ENCODE results near the gene DHX29. TPM values are rescaled to one million over a fixed set of nuclear protein-coding genes. Genes with fewer than 3 reads are reported as not detected.
"Not testable (repeated sequence)": the region's sequence is repeated elsewhere in the genome, so short reads cannot be mapped to it uniquely, and the experiment has no call there.

DHX29 gene
- polyA plus RNA-seq, 3 donors: 42.0 to 48.9 (median 48.6) TPM

GRCh38 chr5:55318237-55318636 lies 10.7 kb upstream of the DHX29 start:
- not testable (repeated sequence) for DNase-seq (ENCODE audit: low read depth in 3 of 3, low spot score in 2 of 3)

GRCh38 chr5:55316837-55317236 lies 9.3 kb upstream of the DHX29 start:
- DNase-seq (ENCODE audit: low read depth in 3 of 3, low spot score in 2 of 3): no peak

- DNase-seq (ENCODE audit: low read depth in 3 of 3, low spot score in 2 of 3): no peak
These were observed 8.8 kb upstream of the DHX29 start for GRCh38 chr5:55316289-55316688.

GRCh38 chr5:55313870-55314617 lies 6.5 kb upstream of the DHX29 start:
- DNase-seq (ENCODE audit: low read depth in 3 of 3, low spot score in 2 of 3): no peak

- peak in 1 of 3 donors; percentile 66 for DNase-seq (ENCODE audit: low read depth in 3 of 3, low spot score in 2 of 3)
These were observed 851 bp upstream of the DHX29 start for GRCh38 chr5:55308254-55308836.

GRCh38 chr5:55306641-55307382 lies 682 bp downstream of the DHX29 start:
- peak in 1 of 3 donors; percentile 9 for DNase-seq (ENCODE audit: low read depth in 3 of 3, low spot score in 2 of 3)

GRCh38 chr5:55305345-55305744 lies 2.1 kb downstream of the DHX29 start:
- DNase-seq (ENCODE audit: low read depth in 3 of 3, low spot score in 2 of 3): no peak

GRCh38 chr5:55304584-55304983 lies 2.9 kb downstream of the DHX29 start:
- no peak for DNase-seq (ENCODE audit: low read depth in 3 of 3, low spot score in 2 of 3)

GRCh38 chr5:55303238-55303690 lies 4.2 kb downstream of the DHX29 start:
- DNase-seq (ENCODE audit: low read depth in 3 of 3, low spot score in 2 of 3): no peak

- no peak for DNase-seq (ENCODE audit: low read depth in 3 of 3, low spot score in 2 of 3)
These were observed 6.6 kb downstream of the DHX29 start for GRCh38 chr5:55300890-55301289.

- no peak for DNase-seq (ENCODE audit: low read depth in 3 of 3, low spot score in 2 of 3)
These were observed 12.6 kb downstream of the DHX29 start for GRCh38 chr5:55294935-55295334.

- DNase-seq (ENCODE audit: low read depth in 3 of 3, low spot score in 2 of 3): no peak
These were observed 16.5 kb downstream of the DHX29 start for GRCh38 chr5:55290991-55291390.

GRCh38 chr5:55289808-55290207 lies 17.7 kb downstream of the DHX29 start:
- no peak for DNase-seq (ENCODE audit: low read depth in 3 of 3, low spot score in 2 of 3)

GRCh38 chr5:55286411-55286933 lies 21.0 kb downstream of the DHX29 start:
- no peak for DNase-seq (ENCODE audit: low read depth in 3 of 3, low spot score in 2 of 3)

GRCh38 chr5:55278778-55279177 lies 28.7 kb downstream of the DHX29 start:
- no peak for DNase-seq (ENCODE audit: low read depth in 3 of 3, low spot score in 2 of 3)

GRCh38 chr5:55276771-55277170 lies 30.7 kb downstream of the DHX29 start:
- DNase-seq (ENCODE audit: low read depth in 3 of 3, low spot score in 2 of 3): no peak

- no peak for DNase-seq (ENCODE audit: low read depth in 3 of 3, low spot score in 2 of 3)
These were observed 49.2 kb downstream of the DHX29 start for GRCh38 chr5:55258339-55258738.

GRCh38 chr5:55254802-55255201 lies 52.7 kb downstream of the DHX29 start:
- no peak for DNase-seq (ENCODE audit: low read depth in 3 of 3, low spot score in 2 of 3)

GRCh38 chr5:55250064-55250463 lies 57.4 kb downstream of the DHX29 start:
- no peak for DNase-seq (ENCODE audit: low read depth in 3 of 3, low spot score in 2 of 3)

- no peak for DNase-seq (ENCODE audit: low read depth in 3 of 3, low spot score in 2 of 3)
These were observed 65.7 kb downstream of the DHX29 start for GRCh38 chr5:55241746-55242145.

- DNase-seq (ENCODE audit: low read depth in 3 of 3, low spot score in 2 of 3): no peak
These were observed 70.7 kb downstream of the DHX29 start for GRCh38 chr5:55236800-55237199.
